ENCODE measurements around the gene CHTF18. TPM values are rescaled to one million over a fixed set of nuclear protein-coding genes. Genes with fewer than 3 reads are reported as not detected.
A peak's percentile ranks its signal among the peaks of the same experiment; 100 is the strongest.
"Not testable (repeated sequence)": the region's sequence is repeated elsewhere in the genome, so short reads cannot be mapped to it uniquely, and the experiment has no call there.

The CHTF18 gene
- total RNA-seq, 6 donors from 2014 or later = 4.1 to 39.8 (median 17.9) TPM

- Histone ChIP-seq H3K36me3 (no peaks in the 10 kb centered on the region), H3K27me3 (peaks cover 0 to 5% (median 0%) of the 10 kb centered on the region in 4 donors), H3K4me1 (no peaks in the 10 kb centered on the region), H3K9me3 (no peaks in the 10 kb centered on the region), H3K4me3 (no peak overlapping the region), H3K27ac (no peak overlapping the region)
- no peak for ATAC-seq (ENCODE audit: low FRiP score in 2 of 2)
- peak in 1 of 2 donors; percentile 78 for DNase-seq
- TF ChIP-seq POLR2A (IDR thresholded peaks at IDR 0.05) (no peak), POLR2AphosphoS5 (IDR thresholded peaks at IDR 0.05) (no peak), CTCF (IDR thresholded peaks at IDR 0.05) (no peak), EP300 (IDR thresholded peaks at IDR 0.05) (no peak)
- 79 to 81% methylated on average over 5 to 36 of the region's 46 CpGs for WGBS, 2 donors
Measured at GRCh38 chr16:774086-775001, 14.1 kb upstream of the CHTF18 start.

GRCh38 chr16:775236-775796 lies 13.1 kb upstream of the CHTF18 start:
- peak in 1 of 2 donors; percentile 6 for ATAC-seq (ENCODE audit: low FRiP score in 2 of 2)
- H3K27ac ChIP-seq = no peak overlapping the region
- no peak overlapping the region for H3K4me3 ChIP-seq
- DNase-seq = peak in 1 of 2 donors; percentile 81
- no peaks in the 10 kb centered on the region for H3K36me3 ChIP-seq
- 79 to 83% methylated on average over 24 to 35 of the region's 36 CpGs for WGBS, 2 donors
- TF ChIP-seq POLR2AphosphoS5 (IDR thresholded peaks at IDR 0.05) (no peak), CTCF (IDR thresholded peaks at IDR 0.05) (no peak), POLR2A (IDR thresholded peaks at IDR 0.05) (no peak), EP300 (IDR thresholded peaks at IDR 0.05) (no peak)
- no peaks in the 10 kb centered on the region for H3K4me1 ChIP-seq
- no peaks in the 10 kb centered on the region for H3K9me3 ChIP-seq
- H3K27me3 ChIP-seq = peaks cover 0 to 5% (median 0%) of the 10 kb centered on the region in 4 donors

GRCh38 chr16:776298-776697 lies 12.1 kb upstream of the CHTF18 start:
- H3K4me1 ChIP-seq; ATAC-seq (ENCODE audit: low FRiP score in 2 of 2); H3K36me3 ChIP-seq; DNase-seq; H3K27ac ChIP-seq; H3K27me3 ChIP-seq; H3K4me3 ChIP-seq; H3K9me3 ChIP-seq: not testable (repeated sequence)
- 89 to 91% methylated on average over 10 of the region's 10 CpGs for WGBS, 2 donors

GRCh38 chr16:776824-777223 lies 11.6 kb upstream of the CHTF18 start:
- peaks cover 0 to 5% (median 0%) of the 10 kb centered on the region in 4 donors for H3K27me3 ChIP-seq
- H3K27ac ChIP-seq = no peak overlapping the region
- H3K9me3 ChIP-seq = no peaks in the 10 kb centered on the region
- WGBS, 2 donors = 89 to 91% methylated on average over 9 of the region's 9 CpGs
- TF ChIP-seq EP300 (IDR thresholded peaks at IDR 0.05) (no peak), CTCF (IDR thresholded peaks at IDR 0.05) (no peak), POLR2AphosphoS5 (IDR thresholded peaks at IDR 0.05) (no peak), POLR2A (IDR thresholded peaks at IDR 0.05) (no peak)
- H3K4me1 ChIP-seq = no peaks in the 10 kb centered on the region
- DNase-seq (no peak), ATAC-seq (ENCODE audit: low FRiP score in 2 of 2) (no peak)
- H3K4me3 ChIP-seq = no peak overlapping the region
- no peaks in the 10 kb centered on the region for H3K36me3 ChIP-seq

- ATAC-seq (ENCODE audit: low FRiP score in 2 of 2) (no peak), DNase-seq (peak in 1 of 2 donors; percentile 31)
- WGBS, 2 donors = 11 to 16% methylated on average over 13 to 16 of the region's 16 CpGs
- H3K36me3 ChIP-seq = no peaks in the 10 kb centered on the region
- H3K4me3 ChIP-seq = no peak overlapping the region
- no peak for TF ChIP-seq POLR2AphosphoS5 (IDR thresholded peaks at IDR 0.05)
- no peak for TF ChIP-seq POLR2A (IDR thresholded peaks at IDR 0.05)
- no peak for TF ChIP-seq CTCF (IDR thresholded peaks at IDR 0.05)
- TF ChIP-seq EP300 (IDR thresholded peaks at IDR 0.05) = no peak
- H3K9me3 ChIP-seq = no peaks in the 10 kb centered on the region
- H3K27ac ChIP-seq = no peak overlapping the region
- H3K4me1 ChIP-seq = peaks cover 0 to under 1% (median 0%) of the 10 kb centered on the region in 4 donors
- peaks cover 0 to 5% (median 0%) of the 10 kb centered on the region in 4 donors for H3K27me3 ChIP-seq
Measured at GRCh38 chr16:777826-778225, 10.6 kb upstream of the CHTF18 start.
